Ishikawa (cell line): ENCODE measurements around the gene BICDL1.

ENCODE experiments used
- CREB1 ChIP-seq: IDR thresholded peaks from 2 replicates; pipeline ENCODE4 v1.6.1; 2012; ENCODE audit warnings: low read depth
- FOXM1 ChIP-seq: IDR thresholded peaks from 2 replicates; pipeline ENCODE4 v1.6.1; 2012; ENCODE audit warnings: low read depth, borderline replicate concordance
- RAD21 ChIP-seq: IDR thresholded peaks from 2 replicates; pipeline ENCODE4 v1.6.1; 2012; ENCODE audit warnings: low read depth
- TAF1 ChIP-seq: IDR thresholded peaks from 2 replicates; pipeline ENCODE4 v1.6.1; 2012; ENCODE audit warnings: low read depth, mild to moderate bottlenecking
- TCF12 ChIP-seq: IDR thresholded peaks from 2 replicates; pipeline ENCODE4 v1.6.1; 2012; ENCODE audit warnings: low read depth
- YY1 ChIP-seq: IDR thresholded peaks from 2 replicates; pipeline ENCODE4 v1.6.1; 2012; ENCODE audit warnings: low read depth

- TF ChIP-seq RAD21, result no peak
- TF ChIP-seq FOXM1, result no peak
- no peak for TF ChIP-seq YY1
- TF ChIP-seq TAF1, result no peak
- TF ChIP-seq CREB1, result no peak
- TF ChIP-seq TCF12, result no peak
Observed at GRCh38 chr12:120066341-120066740, 77.3 kb downstream of the BICDL1 start.
